NCI-H1436 treated with DMSO at 0.1 percent for 48 hours (cell line): ENCODE data around the gene NOL12.
"Not testable (repeated sequence)": the region's sequence is repeated elsewhere in the genome, so short reads cannot be mapped to it uniquely, and the experiment has no call there.

Experiments used
- DNase-seq: peaks from one replicate; lab custom pipeline; 2025; lab: John Stamatoyannopoulos, UW

Gene NOL12

GRCh38 chr22:37713761-37714160 lies 27.6 kb downstream of the NOL12 start:
- no peak for DNase-seq

GRCh38 chr22:37714634-37715033 lies 28.5 kb downstream of the NOL12 start:
- DNase-seq: no peak

GRCh38 chr22:37715760-37716159 lies 29.6 kb downstream of the NOL12 start:
- DNase-seq: no peak

- no peak for DNase-seq
These were observed 30.6 kb downstream of the NOL12 start for GRCh38 chr22:37716708-37717107.

DNA sequence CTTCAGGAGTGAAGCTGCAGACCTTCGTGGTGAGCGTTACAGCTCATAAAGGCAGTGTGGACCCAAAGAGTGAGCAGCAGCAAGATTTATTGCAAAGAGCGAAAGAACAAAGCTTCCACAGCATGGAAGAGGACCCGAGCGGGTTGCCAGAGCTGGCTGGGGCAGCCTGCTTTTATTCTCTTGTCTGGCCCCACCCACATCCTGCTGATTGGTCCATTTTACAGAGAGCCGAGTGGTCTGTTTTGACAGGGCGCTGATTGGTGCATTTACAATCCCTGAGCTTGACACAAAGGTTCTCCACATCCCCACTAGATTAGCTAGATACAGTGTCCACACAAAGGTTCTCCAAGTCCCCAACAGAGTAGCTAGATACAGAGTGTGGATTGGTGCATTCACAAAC lies 31.1 kb downstream of the NOL12 start:
- DNase-seq: not testable (repeated sequence)

- DNase-seq: not testable (repeated sequence)
These were observed 31.7 kb downstream of the NOL12 start for GRCh38 chr22:37717746-37718305.

DNA sequence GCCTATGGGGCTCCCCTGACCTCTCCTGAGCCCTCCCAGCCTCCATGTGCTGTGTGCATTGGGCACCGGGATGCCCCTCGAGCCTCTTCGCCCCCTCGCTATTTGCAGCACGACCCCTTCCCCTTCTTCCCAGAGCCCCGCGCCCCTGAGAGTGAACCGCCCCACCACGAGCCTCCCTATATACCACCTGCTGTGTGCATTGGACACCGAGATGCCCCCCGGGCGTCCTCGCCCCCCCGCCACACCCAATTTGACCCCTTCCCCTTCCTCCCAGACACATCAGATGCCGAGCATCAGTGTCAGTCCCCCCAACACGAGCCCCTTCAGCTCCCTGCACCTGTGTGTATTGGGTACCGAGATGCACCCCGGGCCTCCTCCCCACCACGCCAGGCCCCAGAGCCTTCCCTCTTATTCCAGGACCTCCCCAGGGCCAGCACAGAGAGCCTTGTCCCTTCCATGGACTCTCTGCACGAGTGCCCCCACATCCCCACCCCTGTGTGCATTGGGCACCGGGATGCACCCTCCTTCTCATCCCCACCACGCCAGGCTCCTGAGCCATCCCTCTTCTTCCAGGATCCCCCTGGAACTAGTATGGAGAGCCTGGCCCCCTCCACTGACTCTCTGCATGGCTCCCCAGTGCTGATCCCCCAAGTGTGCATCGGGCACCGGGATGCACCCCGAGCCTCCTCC lies 39.6 kb downstream of the NOL12 start:
- no peak for DNase-seq

GRCh38 chr22:37726241-37726887 lies 40.2 kb downstream of the NOL12 start:
- no peak for DNase-seq

DNA sequence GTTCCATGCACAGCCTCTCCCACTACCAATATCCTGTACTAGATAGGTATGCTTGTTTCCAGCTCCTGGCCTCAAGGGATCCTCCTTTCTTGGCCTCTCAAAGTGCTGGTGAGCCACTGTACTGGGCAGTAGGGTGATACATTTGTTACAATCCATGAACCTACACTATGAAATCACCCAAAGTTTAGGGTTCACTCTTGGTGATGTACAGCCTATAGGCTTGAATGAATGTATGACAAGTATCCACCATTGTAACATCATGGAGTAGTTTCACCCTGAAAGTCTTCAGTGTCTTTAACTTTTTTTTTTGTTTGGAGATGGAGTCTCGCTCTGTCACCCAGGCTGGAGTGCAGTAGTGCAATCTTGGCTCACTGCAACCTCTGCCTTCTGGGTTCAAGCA lies 42.5 kb downstream of the NOL12 start:
- no peak for DNase-seq

GRCh38 chr22:37731804-37732471 lies 45.8 kb downstream of the NOL12 start:
- DNase-seq: no peak

DNA sequence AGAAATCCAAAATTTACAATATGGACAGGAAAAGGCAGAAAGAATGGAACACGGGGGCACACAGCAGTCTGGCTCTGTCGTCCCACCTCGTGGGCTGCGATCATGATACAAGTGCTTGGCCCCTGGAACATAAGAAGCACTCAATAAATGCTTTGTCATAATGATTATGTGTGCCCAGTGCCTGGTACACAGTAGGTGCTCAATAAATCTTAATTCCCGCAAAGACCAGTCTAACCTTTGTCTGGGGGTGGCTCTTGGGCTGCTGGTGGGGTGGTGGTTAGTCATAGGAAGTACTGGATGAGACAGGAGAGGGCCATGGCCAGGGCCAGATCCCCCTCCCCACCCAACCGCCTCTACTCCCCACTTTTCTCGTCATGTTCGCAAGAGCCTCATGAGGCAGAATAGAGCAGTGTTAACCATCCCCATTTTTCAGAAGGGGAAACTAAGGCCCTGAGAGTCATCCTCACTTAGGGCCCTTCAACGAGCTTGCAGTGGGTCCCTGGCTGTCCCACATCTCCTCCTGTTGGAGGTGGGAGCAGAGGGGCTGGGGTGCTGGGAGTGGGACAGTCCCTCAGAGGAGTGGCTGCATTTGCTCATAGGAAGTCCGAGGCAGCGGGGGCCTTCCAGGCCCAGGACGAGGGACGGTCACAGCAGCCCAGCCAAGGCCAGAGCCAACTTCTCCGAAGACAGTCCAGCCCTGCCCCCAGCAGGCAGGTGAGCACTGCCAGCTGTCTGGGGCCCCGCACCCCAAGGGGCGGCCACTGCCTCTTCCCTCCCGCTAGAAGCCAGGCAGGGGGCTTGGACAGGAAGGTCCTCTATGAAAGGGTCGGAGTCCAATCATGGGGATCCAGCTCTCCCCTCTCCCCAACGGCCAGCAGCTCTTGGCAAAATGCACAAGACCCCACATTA lies 46.8 kb downstream of the NOL12 start:
- no peak for DNase-seq

- no peak for DNase-seq
These were observed 47.7 kb downstream of the NOL12 start for GRCh38 chr22:37733625-37734401.

GRCh38 chr22:37734402-37734700 lies 48.2 kb downstream of the NOL12 start:
- DNase-seq: no peak

- DNase-seq: no peak
These were observed 48.9 kb downstream of the NOL12 start for GRCh38 chr22:37734964-37735451.

DNA sequence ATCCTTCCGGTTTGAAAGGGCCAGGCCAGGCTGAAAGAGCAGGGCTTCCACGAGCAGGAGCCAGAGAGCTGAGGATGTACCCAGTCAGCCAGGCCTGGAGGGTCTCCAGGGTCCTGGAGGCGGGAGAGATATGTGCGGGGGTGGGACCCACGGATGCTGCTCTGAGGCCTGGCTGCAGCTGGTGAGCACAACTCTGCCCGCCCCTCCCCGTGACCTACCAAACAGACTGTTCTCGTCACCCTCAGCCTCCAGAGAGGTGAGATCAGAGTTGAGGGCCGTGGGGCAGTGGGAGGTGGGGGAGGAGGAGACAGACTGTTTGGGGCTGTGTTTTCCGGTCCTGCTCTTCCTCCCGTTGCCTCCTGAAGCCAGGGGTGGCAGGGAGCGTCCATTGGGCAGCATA lies 52.9 kb downstream of the NOL12 start:
- no peak for DNase-seq

- DNase-seq: no peak
These were observed 53.5 kb downstream of the NOL12 start for GRCh38 chr22:37739611-37740049.

DNA sequence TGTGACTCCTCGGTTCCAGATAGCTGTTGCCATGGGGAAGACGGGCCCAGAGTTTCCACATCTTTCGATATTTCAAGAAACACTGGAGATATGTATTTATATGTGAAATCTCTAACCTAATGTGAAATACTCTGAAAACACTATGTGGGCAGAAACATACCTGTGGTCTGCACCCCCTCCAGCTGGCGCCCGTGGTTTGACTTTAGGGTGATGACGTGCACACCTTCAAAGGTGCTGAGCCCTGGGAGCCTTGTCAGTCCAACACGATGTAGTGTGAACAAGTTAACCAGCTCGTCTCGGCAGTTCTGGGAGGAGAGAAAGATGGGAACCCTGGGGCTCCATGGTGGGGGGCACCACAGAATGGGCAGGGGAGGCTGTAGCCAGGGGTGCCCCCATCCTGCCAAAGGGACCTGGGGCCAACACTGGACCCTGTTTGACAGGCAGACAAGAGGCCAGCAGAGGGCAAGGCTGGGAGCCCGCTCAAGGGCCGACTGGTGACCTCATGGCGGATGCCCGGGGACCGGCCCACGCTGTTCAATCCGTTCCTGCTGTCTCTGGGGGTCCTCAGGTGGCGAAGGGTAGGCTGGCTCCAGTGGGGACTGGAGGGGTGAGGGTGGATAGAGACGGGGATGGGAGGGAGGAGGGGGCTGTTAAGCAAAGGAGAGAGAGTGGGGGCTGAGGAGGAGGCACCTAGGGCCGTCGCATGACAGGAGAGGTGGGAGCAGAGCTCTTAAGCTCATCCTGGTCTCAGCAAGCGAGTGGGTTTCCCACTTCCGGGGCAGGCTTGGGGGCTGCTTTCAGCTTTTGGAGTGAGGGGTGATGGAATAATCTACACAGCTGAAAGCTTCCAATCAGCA lies 54.5 kb downstream of the NOL12 start:
- no peak for DNase-seq

- no peak for DNase-seq
These were observed 55.2 kb downstream of the NOL12 start for GRCh38 chr22:37741312-37741795.

GRCh38 chr22:37742376-37743171 lies 56.4 kb downstream of the NOL12 start:
- no peak for DNase-seq
